HCT116 (cell line): ENCODE results near the gene HGS. TPM values are rescaled to one million over a fixed set of nuclear protein-coding genes. Genes with fewer than 3 reads are reported as not detected.

Source experiments
- ATAC-seq: fragments of 200-7000 bp; cut with Tn5 transposase; 2 replicates; pipeline ENCODE4 v1.9.1; 2020; ENCODE audit warnings: mild to moderate bottlenecking, moderate library complexity
- BruUV-seq: library from RNA; stranded (reverse); fragments of 400-500 nt; replicated peaks from 2 replicates; lab custom pipeline; 2021; lab: Mats Ljungman, UMichigan
- CTCF ChIA-PET: fragments of 300-600 bp; sonication (Branson Sonifier 250); formaldehyde crosslinking; loops from one replicate; lab custom pipeline; 2021; ENCODE audit warnings: antibody characterized with exemption; lab: Charles Lee
- POLR2A ChIA-PET: fragments of 300-600, 350-600 bp; sonication (Branson Sonifier 250); formaldehyde crosslinking; loops from one replicate; lab custom pipeline; 2021; ENCODE audit warnings: antibody characterized with exemption; lab: Charles Lee
- RAD21 ChIA-PET, 2 experiments: fragments of 300-600 bp; sonication (Branson Sonifier 250); formaldehyde crosslinking; loops; one replicate each; lab custom pipeline; 2023; ENCODE audit warnings: low total read pairs in 2 of 2; ENCODE audit not compliant: uncharacterized antibody in 2 of 2, unreplicated experiment in 2 of 2, low non-redundant PET in 1 of 2; lab: Charles Lee
- DNase-seq: peaks from one replicate; pipeline ENCODE4 v3.0.0-alpha.2; 2010; ENCODE audit warnings: low read depth, low spot score
- H2AFZ ChIP-seq: fragments of 200-600 bp; shearing (Covaris generic), sonication (generic); 2 replicates; pipeline ENCODE4 v1.6.1; 2017; ENCODE audit warnings: low read depth, mixed run types, mixed read lengths, antibody characterized with exemption, low read length; ENCODE audit not compliant: poor library complexity, severe bottlenecking
- H3K27ac ChIP-seq: 2 replicates; pipeline ENCODE4 v1.5.1; 2012; ENCODE audit warnings: low read depth, low read length
- H3K27me3 ChIP-seq: fragments of 200-600 bp; sonication (generic); 2 replicates; pipeline ENCODE4 v1.6.1; 2016; ENCODE audit warnings: mixed run types, low read length, mixed read lengths; ENCODE audit not compliant: insufficient read depth
- H3K36me3 ChIP-seq, 2 experiments: fragments of 200-500 bp in 1 of 2; fragments of 200-600 bp in 1 of 2; sonication (Bioruptor generic) in 1 of 2; sonication (generic) in 1 of 2; 2 replicates each; pipeline versions ENCODE4 v1.5.1 to v1.6.1; 2014 to 2016; ENCODE audit warnings: low read length in 2 of 2, inconsistent platforms in 1 of 2, mixed read lengths in 1 of 2, mixed run types in 1 of 2; ENCODE audit not compliant: insufficient read depth in 2 of 2, control insufficient read depth in 1 of 2
- H3K4me1 ChIP-seq, 2 experiments: fragments of 200-600 bp in 1 of 2; sonication (generic) in 1 of 2; 2 replicates each; pipeline versions ENCODE4 v1.5.1 to v1.6.1; 2012 to 2017; ENCODE audit warnings: low read length in 2 of 2, inconsistent platforms in 1 of 2, mild to moderate bottlenecking in 1 of 2, mixed read lengths in 1 of 2, mixed run types in 1 of 2, moderate library complexity in 1 of 2; ENCODE audit not compliant: insufficient read depth in 2 of 2, control insufficient read depth in 1 of 2
- H3K4me2 ChIP-seq: fragments of 200-600 bp; sonication (generic); 2 replicates; pipeline ENCODE4 v1.6.1; 2017; ENCODE audit warnings: mixed run types, low read length, mixed read lengths
- H3K4me3 ChIP-seq, 2 experiments: fragments of 200-600 bp in 1 of 2; sonication (generic) in 1 of 2; replicated peaks in 1 of 2; 2 replicates each; pipeline ENCODE4 v1.5.1; 2011 to 2016; ENCODE audit warnings: low read length in 2 of 2, control low read depth in 1 of 2, low read depth in 1 of 2, mild to moderate bottlenecking in 1 of 2, mixed read lengths in 1 of 2, mixed run types in 1 of 2
- H3K79me2 ChIP-seq: fragments of 200-600 bp; sonication (generic); 2 replicates; pipeline ENCODE4 v1.6.1; 2017; ENCODE audit warnings: mild to moderate bottlenecking, mixed run types, low read length, moderate library complexity, mixed read lengths; ENCODE audit not compliant: insufficient read depth
- H3K9ac ChIP-seq: fragments of 200-600 bp; sonication (generic); 2 replicates; pipeline ENCODE4 v1.6.1; 2016; ENCODE audit warnings: low read length, mixed read lengths
- H3K9me2 ChIP-seq: fragments of 200-600 bp; sonication (generic), shearing (Covaris generic); 2 replicates; pipeline ENCODE4 v1.6.1; 2017; ENCODE audit warnings: mixed run types, mild to moderate bottlenecking, moderate library complexity; ENCODE audit not compliant: insufficient read depth
- H3K9me3 ChIP-seq, 2 experiments: fragments of 200-500 bp in 1 of 2; fragments of 200-600 bp in 1 of 2; sonication (Bioruptor generic) in 1 of 2; sonication (generic) in 1 of 2; 2 replicates each; pipeline ENCODE4 v1.6.1; 2014 to 2017; ENCODE audit warnings: low read length in 2 of 2, mixed read lengths in 2 of 2, inconsistent platforms in 1 of 2, low read depth in 1 of 2, mild to moderate bottlenecking in 1 of 2, mixed run types in 1 of 2, moderate library complexity in 1 of 2; ENCODE audit not compliant: control insufficient read depth in 1 of 2, insufficient read depth in 1 of 2
- H4K20me1 ChIP-seq: fragments of 200-600 bp; sonication (generic), shearing (Covaris generic); 2 replicates; pipeline ENCODE4 v1.6.1; 2017; ENCODE audit warnings: mixed run types, mild to moderate bottlenecking, moderate library complexity; ENCODE audit not compliant: insufficient read depth
- CBX3 ChIP-seq: IDR thresholded peaks from 2 replicates; pipeline ENCODE4 v1.6.1; 2012; ENCODE audit warnings: low read depth
- ELF1 ChIP-seq: IDR thresholded peaks from 2 replicates; pipeline ENCODE4 v1.6.1; 2012; ENCODE audit warnings: low read depth, borderline replicate concordance
- EZH2 ChIP-seq: fragments of 200-600 bp; sonication (generic); IDR thresholded peaks from 2 replicates; pipeline ENCODE4 v1.6.1; 2017; ENCODE audit warnings: antibody characterized with exemption, mixed run types
- FOSL1 ChIP-seq: IDR thresholded peaks from 2 replicates; pipeline ENCODE4 v1.6.1; 2012; ENCODE audit warnings: low read depth
- JUND ChIP-seq: IDR thresholded peaks from 2 replicates; pipeline ENCODE4 v1.6.1; 2012
- RAD21 ChIP-seq: IDR thresholded peaks from 2 replicates; pipeline ENCODE4 v1.6.1; 2012; ENCODE audit warnings: low read depth, mild to moderate bottlenecking
- SIN3A ChIP-seq: IDR thresholded peaks from 2 replicates; pipeline ENCODE4 v1.6.1; 2012; ENCODE audit warnings: low read depth
- SP1 ChIP-seq: IDR thresholded peaks from 2 replicates; pipeline ENCODE4 v1.6.1; 2012; ENCODE audit warnings: low read depth
- TCF7L2 ChIP-seq: IDR thresholded peaks from 2 replicates; pipeline ENCODE4 v1.7.0; 2011; ENCODE audit warnings: borderline replicate concordance, inconsistent platforms; ENCODE audit not compliant: insufficient read depth, insufficient read length; ENCODE audit errors: extremely low read depth
- ZNF274 ChIP-seq: fragments of 200-500 bp; sonication (Bioruptor generic); IDR thresholded peaks from 2 replicates; pipeline ENCODE4 v1.6.1; 2014; ENCODE audit warnings: mild to moderate bottlenecking, low read depth, low read length, inconsistent platforms
- intact Hi-C: fragments of 100-400 bp; cut with micrococcal nuclease; formaldehyde crosslinking; loops from 2 replicates; pipeline ENCODE4 v1.10.0; 2022
- total RNA-seq: library from RNA; stranded (reverse); gene quantifications from one replicate; pipeline ENCODE4 v1.2.1, GENCODE V29; 2021; ENCODE audit not compliant: unreplicated experiment
- TF ChIP-seq, protein P1 (sequence below): IDR thresholded peaks from 2 replicates; pipeline ENCODE4 v1.6.1; 2012; ENCODE audit warnings: low read depth
- TF ChIP-seq, protein P2 (sequence below), 3 experiments: fragments of 200-600 bp in 1 of 3; sonication (generic) in 1 of 3; IDR thresholded peaks in 2 of 3; conservative IDR thresholded peaks in 1 of 3; 2 replicates each; pipeline ENCODE4 v1.5.1; 2012 to 2017; ENCODE audit warnings: low read depth in 2 of 3, low read length in 2 of 3, antibody characterized with exemption in 1 of 3, borderline replicate concordance in 1 of 3, control low read depth in 1 of 3, mild to moderate bottlenecking in 1 of 3, mixed read lengths in 1 of 3, mixed run types in 1 of 3, moderate library complexity in 1 of 3; ENCODE audit not compliant: insufficient read depth in 1 of 3

The HGS gene
- total RNA-seq, 1 experiment from 2014 or later, result 231 TPM

GRCh38 chr17:81685108-81685507 lies 1.3 kb downstream of the HGS start:
- Histone ChIP-seq H3K4me1 (peaks cover 18 to 23% of the 10 kb centered on the region in 2 experiments), H3K9ac (peak overlapping the region; percentile 85), H3K27me3 (no peaks in the 10 kb centered on the region), H4K20me1 (peaks cover 6% of the 10 kb centered on the region; the same call in 1 of the 2 replicates), H2AFZ (no peak overlapping the region), H3K4me2 (peak overlapping the region; percentile 100), H3K9me3 (no peaks in the 10 kb centered on the region), H3K79me2 (peaks cover 86% of the 10 kb centered on the region), H3K27ac (peak overlapping the region; percentile 92), H3K36me3 (peaks cover 22 to 53% of the 10 kb centered on the region in 2 experiments), H3K9me2 (no peaks in the 10 kb centered on the region), H3K4me3 (peak overlapping the region; percentile 86 to 99)
- CTCF ChIA-PET, result no interaction called here
- intact Hi-C loops, result no loop called here
- RAD21 ChIA-PET, result interaction anchor here in 1 of 2 experiments (0.6 kb wide), 1 partner anchor 462 kb away, joined by 4 read pairs; the partner anchor contains the start of gene CEP131
- no TSS peak for BruUV-seq
- DNase-seq (no peak), ATAC-seq (no peak)
- TF ChIP-seq, protein P1, sequence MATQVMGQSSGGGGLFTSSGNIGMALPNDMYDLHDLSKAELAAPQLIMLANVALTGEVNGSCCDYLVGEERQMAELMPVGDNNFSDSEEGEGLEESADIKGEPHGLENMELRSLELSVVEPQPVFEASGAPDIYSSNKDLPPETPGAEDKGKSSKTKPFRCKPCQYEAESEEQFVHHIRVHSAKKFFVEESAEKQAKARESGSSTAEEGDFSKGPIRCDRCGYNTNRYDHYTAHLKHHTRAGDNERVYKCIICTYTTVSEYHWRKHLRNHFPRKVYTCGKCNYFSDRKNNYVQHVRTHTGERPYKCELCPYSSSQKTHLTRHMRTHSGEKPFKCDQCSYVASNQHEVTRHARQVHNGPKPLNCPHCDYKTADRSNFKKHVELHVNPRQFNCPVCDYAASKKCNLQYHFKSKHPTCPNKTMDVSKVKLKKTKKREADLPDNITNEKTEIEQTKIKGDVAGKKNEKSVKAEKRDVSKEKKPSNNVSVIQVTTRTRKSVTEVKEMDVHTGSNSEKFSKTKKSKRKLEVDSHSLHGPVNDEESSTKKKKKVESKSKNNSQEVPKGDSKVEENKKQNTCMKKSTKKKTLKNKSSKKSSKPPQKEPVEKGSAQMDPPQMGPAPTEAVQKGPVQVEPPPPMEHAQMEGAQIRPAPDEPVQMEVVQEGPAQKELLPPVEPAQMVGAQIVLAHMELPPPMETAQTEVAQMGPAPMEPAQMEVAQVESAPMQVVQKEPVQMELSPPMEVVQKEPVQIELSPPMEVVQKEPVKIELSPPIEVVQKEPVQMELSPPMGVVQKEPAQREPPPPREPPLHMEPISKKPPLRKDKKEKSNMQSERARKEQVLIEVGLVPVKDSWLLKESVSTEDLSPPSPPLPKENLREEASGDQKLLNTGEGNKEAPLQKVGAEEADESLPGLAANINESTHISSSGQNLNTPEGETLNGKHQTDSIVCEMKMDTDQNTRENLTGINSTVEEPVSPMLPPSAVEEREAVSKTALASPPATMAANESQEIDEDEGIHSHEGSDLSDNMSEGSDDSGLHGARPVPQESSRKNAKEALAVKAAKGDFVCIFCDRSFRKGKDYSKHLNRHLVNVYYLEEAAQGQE, result no peak
- TF ChIP-seq EZH2 (no peak), CBX3 (no peak), SIN3A (no peak; the same call in 1 of the 2 replicates), ELF1 (no peak), TCF7L2 (no peak), SP1 (no peak), JUND (no peak), RAD21 (no peak), ZNF274 (no peak), FOSL1 (no peak)
- TF ChIP-seq, protein P2, sequence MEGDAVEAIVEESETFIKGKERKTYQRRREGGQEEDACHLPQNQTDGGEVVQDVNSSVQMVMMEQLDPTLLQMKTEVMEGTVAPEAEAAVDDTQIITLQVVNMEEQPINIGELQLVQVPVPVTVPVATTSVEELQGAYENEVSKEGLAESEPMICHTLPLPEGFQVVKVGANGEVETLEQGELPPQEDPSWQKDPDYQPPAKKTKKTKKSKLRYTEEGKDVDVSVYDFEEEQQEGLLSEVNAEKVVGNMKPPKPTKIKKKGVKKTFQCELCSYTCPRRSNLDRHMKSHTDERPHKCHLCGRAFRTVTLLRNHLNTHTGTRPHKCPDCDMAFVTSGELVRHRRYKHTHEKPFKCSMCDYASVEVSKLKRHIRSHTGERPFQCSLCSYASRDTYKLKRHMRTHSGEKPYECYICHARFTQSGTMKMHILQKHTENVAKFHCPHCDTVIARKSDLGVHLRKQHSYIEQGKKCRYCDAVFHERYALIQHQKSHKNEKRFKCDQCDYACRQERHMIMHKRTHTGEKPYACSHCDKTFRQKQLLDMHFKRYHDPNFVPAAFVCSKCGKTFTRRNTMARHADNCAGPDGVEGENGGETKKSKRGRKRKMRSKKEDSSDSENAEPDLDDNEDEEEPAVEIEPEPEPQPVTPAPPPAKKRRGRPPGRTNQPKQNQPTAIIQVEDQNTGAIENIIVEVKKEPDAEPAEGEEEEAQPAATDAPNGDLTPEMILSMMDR (IDR thresholded peaks at IDR 0.05 in 2 of 3, conservative IDR thresholded peaks at IDR 0.05 in 1 of 3; ENCODE audit: borderline replicate concordance in 1 of 3, insufficient read depth in 1 of 3, low read depth in 2 of 3, low read length in 2 of 3), result no peak
- POLR2A ChIA-PET, result interaction anchor here (1.2 to 4.4 kb wide), 4 partner anchors 17 to 166 kb away, joined by 3 to 33 read pairs (median 6); partner anchors contain the start of gene MRPL12
